GM18511 (cell line): Measurements from ENCODE around the gene ANGPT4.
"Not testable (repeated sequence)": the region's sequence is repeated elsewhere in the genome, so short reads cannot be mapped to it uniquely, and the experiment has no call there.

Experiments used
- ATAC-seq: cut with Tn5 transposase; IDR thresholded peaks from one replicate; pipeline ENCODE4 v1.9.1; 2021; ENCODE audit warnings: mild to moderate bottlenecking, moderate library complexity; ENCODE audit not compliant: unreplicated experiment

ANGPT4 gene

GRCh38 chr20:878511-879307, 37.4 kb downstream of the ANGPT4 start:
- no peak for ATAC-seq

- ATAC-seq, result no peak
These were observed 38.3 kb downstream of the ANGPT4 start for GRCh38 chr20:877814-878213.

GRCh38 chr20:875115-875514, 41.0 kb downstream of the ANGPT4 start:
- ATAC-seq, result no peak

- ATAC-seq, result no peak
These were observed 42.1 kb downstream of the ANGPT4 start for GRCh38 chr20:873875-874607.

GRCh38 chr20:872855-873520, 43.1 kb downstream of the ANGPT4 start:
- no peak for ATAC-seq

- ATAC-seq, result no peak
These were observed 44.2 kb downstream of the ANGPT4 start for GRCh38 chr20:871948-872347.

- ATAC-seq, result no peak
These were observed 44.7 kb downstream of the ANGPT4 start for GRCh38 chr20:871436-871835.

- ATAC-seq, result no peak
These were observed 45.4 kb downstream of the ANGPT4 start for GRCh38 chr20:870758-871157.

GRCh38 chr20:869606-870005, 46.5 kb downstream of the ANGPT4 start:
- ATAC-seq, result no peak

- no peak for ATAC-seq
These were observed 47.9 kb downstream of the ANGPT4 start for GRCh38 chr20:868279-868678.

GRCh38 chr20:865440-865839, 50.7 kb downstream of the ANGPT4 start:
- ATAC-seq, result no peak

- ATAC-seq, result no peak
These were observed 55.2 kb downstream of the ANGPT4 start for GRCh38 chr20:860891-861290.

- ATAC-seq, result no peak
These were observed 56.3 kb downstream of the ANGPT4 start for GRCh38 chr20:859751-860231.

- no peak for ATAC-seq
These were observed 58.1 kb downstream of the ANGPT4 start for GRCh38 chr20:858011-858410.

- ATAC-seq, result no peak
These were observed 59.8 kb downstream of the ANGPT4 start for GRCh38 chr20:856361-856775.

GRCh38 chr20:855466-856360, 60.4 kb downstream of the ANGPT4 start:
- ATAC-seq, result no peak

- no peak for ATAC-seq
These were observed 61.5 kb downstream of the ANGPT4 start for GRCh38 chr20:854601-855000.

GRCh38 chr20:853406-853996, 62.6 kb downstream of the ANGPT4 start:
- ATAC-seq, result no peak

- not testable (repeated sequence) for ATAC-seq
These were observed 67.4 kb downstream of the ANGPT4 start for GRCh38 chr20:848731-849130.

- ATAC-seq, result no peak
These were observed 67.9 kb downstream of the ANGPT4 start for GRCh38 chr20:848193-848592.
